Ovary (tissue), 9 donors: ENCODE data around the gene PAFAH1B1. TPM values are rescaled to one million over a fixed set of nuclear protein-coding genes. Genes with fewer than 3 reads are reported as not detected.
A peak's percentile ranks its signal among the peaks of the same experiment; 100 is the strongest.

Experiments
- DNase-seq, 5 donors: peaks; one replicate each; pipeline ENCODE4 v3.0.0-alpha.2; 2019 to 2020
- H3K27ac ChIP-seq, 2 donors: fragments of 200-600 bp; one replicate each; pipeline versions ENCODE4 v1.5.1 to v1.8.0; 2019 to 2022
- H3K27me3 ChIP-seq: fragments of 200-600 bp; one replicate; pipeline ENCODE4 v1.8.0; 2022
- H3K36me3 ChIP-seq: fragments of 200-600 bp; sonication (generic); one replicate; pipeline ENCODE4 v1.5.1; 2019
- H3K4me1 ChIP-seq: one replicate; pipeline ENCODE4 v1.8.1; 2013; ENCODE audit warnings: mild to moderate bottlenecking, moderate library complexity; ENCODE audit not compliant: insufficient read depth
- H3K4me3 ChIP-seq: fragments of 200-600 bp; sonication (generic); one replicate; pipeline ENCODE4 v1.5.1; 2017
- H3K9me3 ChIP-seq, 2 donors: fragments of 200-600 bp in 1 of 2; sonication (generic) in 1 of 2; one replicate each; pipeline versions ENCODE4 v1.5.1 to v1.8.1; 2013 to 2019; ENCODE audit warnings: mild to moderate bottlenecking in 1 of 2, moderate library complexity in 1 of 2
- EP300 ChIP-seq: sonication (generic); formaldehyde crosslinking; IDR thresholded peaks from one replicate; pipeline ENCODE4 v1.6.1; 2017; ENCODE audit warnings: antibody characterized with exemption
- POLR2A ChIP-seq: fragments of 450-650 bp; IDR thresholded peaks from one replicate; pipeline ENCODE4 v1.6.1; 2017; ENCODE audit warnings: antibody characterized with exemption, mild to moderate bottlenecking, moderate library complexity
- WGBS, 3 donors: extraction: QIAGEN DNeasy Blood & Tissue Kit in 1 of 3; methylation state at CpG; one replicate each; pipeline versions ENCODE4 v1.1.5 to v1.1.7; 2013 to 2017; 5-methylcytosine and 5-hydroxymethylcytosine counted together
- intact Hi-C, 4 donors: fragments of 100-400 bp; cut with DNase I; formaldehyde crosslinking; loops; one replicate each; pipeline versions ENCODE4 v1.11.0 to v1.15.1; 2022 to 2023
- polyA plus RNA-seq, 2 donors: library from polyadenylated mRNA; stranded (reverse); fragments of 200-250 nt in 1 of 2; fragments of 350-450 nt in 1 of 2; fragmentation: Illumina TruSeq in 1 of 2; extraction: RNeasy Lipid Tissue Mini Kit (QIAGEN cat#74804) in 1 of 2; gene quantifications; one replicate each; pipeline ENCODE4 v1.2.3, GENCODE V29; 2013 to 2014
- total RNA-seq, 7 donors: library from RNA; depleted of rRNA in 2 of 7; stranded (reverse); fragments of >200 nt in 2 of 7; fragmentation: NEBNext Ultra II Directional in 3 of 7; extraction: Animal tissue kit (Norgen Biotek cat#: 25700) in 3 of 7; gene quantifications; one replicate each; pipeline versions ENCODE4 v1.1.0 to v1.2.4, GENCODE V29; 2016 to 2023
- TF ChIP-seq, protein P1 (sequence below), 3 donors: fragments of 450-650 bp in 2 of 3; fragments of 200-600 bp in 1 of 3; IDR thresholded peaks; one replicate each; pipeline versions ENCODE4 v1.5.1 to v1.8.0; 2016 to 2022; ENCODE audit warnings: antibody characterized with exemption in 3 of 3, mild to moderate bottlenecking in 1 of 3
- donor health status: DM: no; HTN: no; CAD: no; lungs with moderate emphysema.
- donor health status: DM: no; HTN: no; CAD: no.
- donor health status: Bipolar disorder and iron deficiency.
- donor health status: DM: yes; HTN: yes; CAD: no.
- donor health status: DM: no; HTN: no; CAD: no.
- donor health status: DM: yes; HTN: yes; CAD: no.

The PAFAH1B1 gene
- total and polyA plus RNA-seq, 9 donors: 36.5 to 125 (median 99.0) TPM

DNA sequence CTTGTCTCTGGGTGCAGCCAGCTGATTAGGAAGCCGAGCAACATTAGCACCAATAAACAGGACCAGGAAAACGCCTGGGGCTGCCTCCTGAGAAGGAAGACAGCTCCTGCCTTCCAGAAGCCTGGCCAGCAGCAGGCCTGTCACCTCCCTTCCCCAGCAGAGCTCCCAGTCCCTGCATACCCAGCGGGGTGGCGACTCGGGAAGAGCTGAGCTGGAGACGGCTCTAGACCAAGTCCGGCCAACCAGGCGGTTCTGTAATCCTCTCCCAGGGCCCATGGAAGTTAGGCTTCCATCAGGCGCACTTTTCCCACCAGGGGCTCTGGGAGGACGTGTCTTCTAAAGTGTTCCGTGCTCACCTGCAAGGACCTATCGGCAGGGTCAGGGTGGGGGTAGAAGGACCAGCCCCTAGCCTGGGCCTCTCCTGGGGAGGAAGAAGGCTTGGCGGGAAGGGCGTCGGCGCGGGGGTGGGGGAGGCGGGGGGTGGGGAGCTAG lies 130.1 kb downstream of the PAFAH1B1 start:
- H3K9me3 ChIP-seq: no peaks in the 10 kb centered on the region
- intact Hi-C loops: no loop called here
- no peak overlapping the region for H3K4me3 ChIP-seq
- peaks cover 1% of the 10 kb centered on the region for H3K4me1 ChIP-seq
- no peak overlapping the region for H3K27ac ChIP-seq
- no peak for TF ChIP-seq EP300
- TF ChIP-seq POLR2A: no peak
- TF ChIP-seq, protein P1, sequence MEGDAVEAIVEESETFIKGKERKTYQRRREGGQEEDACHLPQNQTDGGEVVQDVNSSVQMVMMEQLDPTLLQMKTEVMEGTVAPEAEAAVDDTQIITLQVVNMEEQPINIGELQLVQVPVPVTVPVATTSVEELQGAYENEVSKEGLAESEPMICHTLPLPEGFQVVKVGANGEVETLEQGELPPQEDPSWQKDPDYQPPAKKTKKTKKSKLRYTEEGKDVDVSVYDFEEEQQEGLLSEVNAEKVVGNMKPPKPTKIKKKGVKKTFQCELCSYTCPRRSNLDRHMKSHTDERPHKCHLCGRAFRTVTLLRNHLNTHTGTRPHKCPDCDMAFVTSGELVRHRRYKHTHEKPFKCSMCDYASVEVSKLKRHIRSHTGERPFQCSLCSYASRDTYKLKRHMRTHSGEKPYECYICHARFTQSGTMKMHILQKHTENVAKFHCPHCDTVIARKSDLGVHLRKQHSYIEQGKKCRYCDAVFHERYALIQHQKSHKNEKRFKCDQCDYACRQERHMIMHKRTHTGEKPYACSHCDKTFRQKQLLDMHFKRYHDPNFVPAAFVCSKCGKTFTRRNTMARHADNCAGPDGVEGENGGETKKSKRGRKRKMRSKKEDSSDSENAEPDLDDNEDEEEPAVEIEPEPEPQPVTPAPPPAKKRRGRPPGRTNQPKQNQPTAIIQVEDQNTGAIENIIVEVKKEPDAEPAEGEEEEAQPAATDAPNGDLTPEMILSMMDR (IDR thresholded peaks at IDR 0.05): no peak
- no peaks in the 10 kb centered on the region for H3K27me3 ChIP-seq
- 11 to 20% (median 15%) methylated on average over 11 to 18 of the region's 18 CpGs for WGBS, 3 donors
- DNase-seq: no peak
- no peaks in the 10 kb centered on the region for H3K36me3 ChIP-seq

DNA sequence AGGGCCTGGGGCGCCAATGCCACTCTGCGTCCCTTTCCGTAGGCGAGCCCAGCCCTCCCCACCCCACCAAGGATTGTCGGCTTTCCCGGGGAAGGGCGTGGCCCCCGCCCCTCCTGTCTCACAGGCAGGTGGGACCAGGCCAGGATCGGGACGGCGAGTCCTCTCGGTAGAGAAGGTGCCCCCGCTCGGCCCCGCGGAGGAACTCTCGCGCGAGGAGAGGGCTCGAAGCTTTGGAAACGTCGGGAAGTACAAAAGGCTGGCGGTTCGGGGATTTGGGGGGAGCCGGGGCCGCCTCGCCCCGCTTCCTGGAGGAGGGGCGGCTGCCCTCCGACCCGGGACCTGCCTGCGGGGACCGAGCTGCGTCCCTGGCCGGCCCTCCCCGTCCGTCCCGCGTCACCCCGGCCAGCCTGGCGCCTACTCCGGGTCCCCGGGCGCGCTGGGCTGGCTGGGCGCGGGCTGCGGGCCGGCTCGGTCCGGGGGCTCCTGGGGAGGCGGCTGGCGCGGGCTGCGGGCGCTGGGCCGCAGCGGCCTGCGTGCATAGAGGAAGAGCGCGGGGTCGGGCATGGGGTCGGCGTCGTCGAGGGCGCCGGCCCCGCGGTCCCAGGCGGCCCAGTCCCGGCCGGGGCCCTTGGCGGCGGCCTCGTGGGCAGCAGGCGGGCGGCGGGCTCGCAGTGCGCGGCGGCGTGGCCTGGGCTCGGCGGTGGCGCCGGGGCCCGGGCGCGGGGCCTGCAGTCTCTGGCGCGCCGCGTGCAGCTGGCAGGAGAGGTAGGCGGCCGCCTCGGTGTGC lies 130.7 kb downstream of the PAFAH1B1 start:
- Histone ChIP-seq H3K27ac (no peak overlapping the region), H3K27me3 (no peaks in the 10 kb centered on the region), H3K9me3 (no peaks in the 10 kb centered on the region), H3K36me3 (no peaks in the 10 kb centered on the region), H3K4me3 (peak overlapping the region; percentile 3), H3K4me1 (peaks cover 1% of the 10 kb centered on the region)
- intact Hi-C loops: no loop called here
- 1 to 2% (median 2%) methylated on average over 58 to 98 of the region's 98 CpGs for WGBS, 3 donors
- TF ChIP-seq EP300 (no peak), POLR2A (no peak)
- TF ChIP-seq, protein P1 (IDR thresholded peaks at IDR 0.05): no peak
- DNase-seq: peak in 3 of 5 donors; percentile 42 to 64 (median 55)

GRCh38 chr17:2724784-2725164 lies 131.3 kb downstream of the PAFAH1B1 start:
- Histone ChIP-seq H3K4me1 (peaks cover 1% of the 10 kb centered on the region), H3K9me3 (no peaks in the 10 kb centered on the region), H3K27me3 (no peaks in the 10 kb centered on the region), H3K36me3 (no peaks in the 10 kb centered on the region), H3K4me3 (peak overlapping the region; percentile 3), H3K27ac (no peak overlapping the region)
- intact Hi-C loops: no loop called here
- TF ChIP-seq, protein P1 (IDR thresholded peaks at IDR 0.05): peak in 1 of 3 donors; percentile 13
- TF ChIP-seq EP300: no peak
- WGBS, 3 donors: 1 to 3% (median 2%) methylated on average over 24 to 40 of the region's 40 CpGs
- DNase-seq: peak in 1 of 5 donors; percentile 29

DNA sequence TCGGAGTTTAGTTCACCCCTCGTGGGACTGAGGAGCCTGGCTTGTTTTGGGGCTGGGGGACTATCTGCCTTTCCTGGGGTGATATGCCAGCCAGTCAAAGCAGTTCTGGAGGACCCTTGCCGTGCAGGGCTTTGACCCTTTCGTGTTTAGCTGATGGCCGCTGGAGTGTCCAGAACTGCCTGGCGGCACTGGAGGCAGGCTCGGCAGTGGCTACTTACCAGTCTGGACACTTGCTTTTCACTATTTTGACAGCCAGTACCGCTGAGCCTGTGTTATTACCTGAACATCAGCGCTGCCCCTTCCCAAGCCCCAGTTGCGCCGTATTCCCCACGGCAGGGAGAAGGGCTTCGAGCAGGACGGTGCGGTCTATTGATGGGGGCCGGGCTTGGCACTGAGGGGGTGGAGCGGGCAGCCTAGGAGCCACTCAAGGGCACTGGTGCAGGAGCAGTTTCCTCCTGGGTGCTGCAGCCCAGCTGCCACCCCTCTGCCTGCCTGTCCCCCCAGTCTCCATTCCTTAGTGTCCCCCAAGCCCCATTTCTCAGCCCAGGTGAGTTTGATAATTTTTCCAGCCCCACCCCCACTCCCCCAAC lies 137.4 kb downstream of the PAFAH1B1 start:
- H3K27me3 ChIP-seq: no peaks in the 10 kb centered on the region
- intact Hi-C loops: no loop called here
- WGBS, 3 donors: 68 to 75% (median 72%) methylated on average over 17 of the region's 17 CpGs
- no peaks in the 10 kb centered on the region for H3K36me3 ChIP-seq
- H3K27ac ChIP-seq: no peak overlapping the region
- DNase-seq: no peak
- TF ChIP-seq, protein P1 (IDR thresholded peaks at IDR 0.05): no peak
- TF ChIP-seq POLR2A: no peak
- no peaks in the 10 kb centered on the region for H3K9me3 ChIP-seq
- H3K4me3 ChIP-seq: no peak overlapping the region
- H3K4me1 ChIP-seq: no peaks in the 10 kb centered on the region
